Smooth muscle cell (in vitro differentiated cells): ENCODE results near the gene LUZP1. TPM values are rescaled to one million over a fixed set of nuclear protein-coding genes. Genes with fewer than 3 reads are reported as not detected.

Experiments used
- DNase-seq: peaks from one replicate; lab custom pipeline; 2025; ENCODE audit not compliant: unreplicated experiment; lab: John Stamatoyannopoulos, UW
- H2AFZ ChIP-seq: fragments of 200-600 bp; sonication (generic); 2 replicates; pipeline ENCODE4 v1.6.0; 2016; ENCODE audit warnings: antibody characterized with exemption, low read depth, mild to moderate bottlenecking
- H3F3A ChIP-seq: fragments of 200-600 bp; sonication (generic); 2 replicates; pipeline ENCODE4 v1.6.0; 2017; ENCODE audit warnings: antibody characterized with exemption, low read depth
- H3K27ac ChIP-seq: fragments of 200-600 bp; sonication (generic); 2 replicates; pipeline ENCODE4 v1.5.1; 2016; ENCODE audit warnings: low read depth, mild to moderate bottlenecking
- H3K27me3 ChIP-seq: fragments of 200-600 bp; sonication (generic); 2 replicates; pipeline ENCODE4 v1.6.1; 2016; ENCODE audit warnings: low read depth, mild to moderate bottlenecking
- H3K36me3 ChIP-seq: fragments of 200-600 bp; sonication (generic); 2 replicates; pipeline ENCODE4 v1.5.1; 2016; ENCODE audit warnings: low read depth
- H3K4me1 ChIP-seq: fragments of 200-600 bp; sonication (generic); 2 replicates; pipeline ENCODE4 v1.5.1; 2016; ENCODE audit warnings: low read depth
- H3K4me2 ChIP-seq: fragments of 200-600 bp; sonication (generic); 2 replicates; pipeline ENCODE4 v1.6.0; 2016; ENCODE audit warnings: mild to moderate bottlenecking
- H3K4me3 ChIP-seq: fragments of 200-600 bp; sonication (generic); 2 replicates; pipeline ENCODE4 v1.5.1; 2016; ENCODE audit warnings: mild to moderate bottlenecking
- H3K79me2 ChIP-seq: fragments of 200-600 bp; sonication (generic); 2 replicates; pipeline ENCODE4 v1.6.0; 2016; ENCODE audit warnings: low read depth, mild to moderate bottlenecking
- H3K9ac ChIP-seq: fragments of 200-600 bp; sonication (generic); 2 replicates; pipeline ENCODE4 v1.6.0; 2016; ENCODE audit warnings: low read depth
- H3K9me3 ChIP-seq: fragments of 200-600 bp; sonication (generic); replicated peaks from 2 replicates; pipeline ENCODE4 v1.5.1; 2016; ENCODE audit warnings: low read depth
- H4K20me1 ChIP-seq: fragments of 200-600 bp; sonication (generic); 2 replicates; pipeline ENCODE4 v1.6.0; 2016; ENCODE audit warnings: low read depth
- WGBS: methylation state at CpG from one replicate; pipeline ENCODE4 v1.1.7; 2016; ENCODE audit warnings: low lambda C conversion rate; 5-methylcytosine and 5-hydroxymethylcytosine counted together
- polyA plus RNA-seq: library from polyadenylated mRNA; unstranded; fragments of >200 nt; fragmentation: Nextera tagmentation; extraction: Ambion mirVana; gene quantifications from 2 replicates; pipeline ENCODE4 v1.2.1, GENCODE V29; 2016
- total RNA-seq: library from RNA; depleted of rRNA; stranded (reverse); fragments of >200 nt; gene quantifications from 2 replicates; pipeline ENCODE4 v1.2.3, GENCODE V29; 2014
- TF ChIP-seq, protein P1 (sequence below): fragments of 200-600 bp; sonication (generic); IDR thresholded peaks from 2 replicates; pipeline ENCODE4 v1.5.1; 2017; ENCODE audit warnings: borderline replicate concordance, mild to moderate bottlenecking, antibody characterized with exemption; ENCODE audit not compliant: insufficient read depth, poor library complexity, severe bottlenecking

Gene LUZP1
- total and polyA plus RNA-seq, 2 experiments from 2014 or later, result 29.2 to 39.2 TPM

DNA sequence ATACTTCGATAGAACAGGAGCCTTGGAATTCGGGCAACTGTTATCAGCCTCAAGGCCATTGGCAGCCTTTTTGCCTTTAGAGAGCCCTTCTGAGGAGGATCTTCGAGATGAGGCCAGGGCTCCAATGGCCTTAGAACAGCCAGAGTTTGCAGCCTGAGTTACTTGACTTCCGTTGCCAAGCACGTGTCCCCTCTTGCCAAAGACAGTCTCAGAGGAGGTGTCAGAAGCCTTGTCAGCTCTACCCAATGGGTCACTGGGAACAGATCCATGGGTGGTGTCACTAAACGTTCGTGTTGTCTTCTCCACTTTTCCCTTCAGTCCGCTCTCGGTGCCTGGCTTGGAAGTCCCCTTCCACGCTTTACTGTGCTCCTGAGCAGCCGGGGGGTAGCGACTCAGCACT is 76.2 kb downstream of the LUZP1 start:
- TF ChIP-seq, protein P1, sequence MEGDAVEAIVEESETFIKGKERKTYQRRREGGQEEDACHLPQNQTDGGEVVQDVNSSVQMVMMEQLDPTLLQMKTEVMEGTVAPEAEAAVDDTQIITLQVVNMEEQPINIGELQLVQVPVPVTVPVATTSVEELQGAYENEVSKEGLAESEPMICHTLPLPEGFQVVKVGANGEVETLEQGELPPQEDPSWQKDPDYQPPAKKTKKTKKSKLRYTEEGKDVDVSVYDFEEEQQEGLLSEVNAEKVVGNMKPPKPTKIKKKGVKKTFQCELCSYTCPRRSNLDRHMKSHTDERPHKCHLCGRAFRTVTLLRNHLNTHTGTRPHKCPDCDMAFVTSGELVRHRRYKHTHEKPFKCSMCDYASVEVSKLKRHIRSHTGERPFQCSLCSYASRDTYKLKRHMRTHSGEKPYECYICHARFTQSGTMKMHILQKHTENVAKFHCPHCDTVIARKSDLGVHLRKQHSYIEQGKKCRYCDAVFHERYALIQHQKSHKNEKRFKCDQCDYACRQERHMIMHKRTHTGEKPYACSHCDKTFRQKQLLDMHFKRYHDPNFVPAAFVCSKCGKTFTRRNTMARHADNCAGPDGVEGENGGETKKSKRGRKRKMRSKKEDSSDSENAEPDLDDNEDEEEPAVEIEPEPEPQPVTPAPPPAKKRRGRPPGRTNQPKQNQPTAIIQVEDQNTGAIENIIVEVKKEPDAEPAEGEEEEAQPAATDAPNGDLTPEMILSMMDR, result no peak
- no peak for DNase-seq
- Histone ChIP-seq H3K79me2 (peaks cover 24% of the 10 kb centered on the region), H3K9me3 (no peaks in the 10 kb centered on the region), H3K4me1 (no peaks in the 10 kb centered on the region), H3K36me3 (peaks cover 15% of the 10 kb centered on the region), H3K4me3 (no peak overlapping the region), H3K27me3 (no peaks in the 10 kb centered on the region), H3K4me2 (no peak overlapping the region), H3F3A (no peaks in the 10 kb centered on the region), H3K9ac (no peak overlapping the region), H4K20me1 (peaks cover 92% of the 10 kb centered on the region), H2AFZ (no peak overlapping the region), H3K27ac (no peak overlapping the region)
- 88% methylated on average over 12 of the region's 12 CpGs for WGBS

DNA sequence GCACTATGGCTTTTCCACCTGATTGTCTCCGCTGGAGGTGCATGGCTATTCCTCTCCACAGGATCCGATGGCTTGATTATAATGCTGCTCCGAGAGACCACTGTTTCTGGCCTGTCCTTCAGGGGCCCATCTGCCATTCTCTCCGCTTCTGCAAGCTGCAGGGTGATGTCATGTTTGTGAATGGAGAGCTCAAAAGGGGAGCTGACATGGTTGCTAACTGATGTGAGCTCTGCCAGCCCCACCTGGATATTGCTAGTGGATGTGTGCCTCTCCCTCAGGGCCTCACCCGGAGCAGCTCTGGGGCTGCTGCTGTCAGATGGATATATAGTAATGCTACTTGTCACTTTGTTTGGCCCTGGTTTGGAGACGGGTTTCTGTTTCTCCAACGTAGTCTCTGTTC is 77.1 kb downstream of the LUZP1 start:
- Histone ChIP-seq H3K4me1 (no peaks in the 10 kb centered on the region), H3K9ac (no peak overlapping the region), H3K4me3 (no peak overlapping the region), H3K4me2 (no peak overlapping the region), H3K27me3 (no peaks in the 10 kb centered on the region), H3K27ac (no peak overlapping the region), H2AFZ (no peak overlapping the region), H3K36me3 (peaks cover 21% of the 10 kb centered on the region), H4K20me1 (peaks cover 92% of the 10 kb centered on the region), H3F3A (peaks cover 5% of the 10 kb centered on the region), H3K79me2 (peaks cover 16% of the 10 kb centered on the region), H3K9me3 (no peaks in the 10 kb centered on the region)
- no peak for DNase-seq
- 95% methylated on average over 7 of the region's 7 CpGs for WGBS
- TF ChIP-seq, protein P1, result no peak

DNA sequence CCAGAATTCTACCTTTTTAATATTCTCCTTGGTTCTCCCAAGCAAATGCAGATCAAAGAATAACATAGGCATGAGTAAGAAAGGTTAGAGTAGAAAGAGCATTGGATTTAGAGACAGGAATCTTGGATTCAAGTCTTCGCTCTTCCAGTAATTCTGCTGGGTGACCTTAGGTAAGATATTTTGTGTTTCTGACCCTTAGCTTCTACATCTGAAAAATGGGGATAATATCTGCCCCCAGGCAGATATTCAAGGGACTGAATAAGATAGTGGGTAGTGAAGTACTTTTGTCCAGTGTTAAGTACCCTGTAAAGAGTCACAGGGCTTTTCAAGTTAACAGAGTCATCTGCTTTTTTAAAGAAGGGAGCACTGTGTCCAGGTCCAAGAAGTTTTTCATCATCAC is 78.6 kb downstream of the LUZP1 start:
- H3K9ac ChIP-seq, result no peak overlapping the region
- peaks cover under 1% of the 10 kb centered on the region for H3K79me2 ChIP-seq
- peaks cover 8% of the 10 kb centered on the region for H3F3A ChIP-seq
- no peaks in the 10 kb centered on the region for H3K27me3 ChIP-seq
- H3K4me2 ChIP-seq, result no peak overlapping the region
- peaks cover 21% of the 10 kb centered on the region for H3K36me3 ChIP-seq
- 94% methylated on average over 1 of the region's 1 CpG for WGBS
- H3K27ac ChIP-seq, result no peak overlapping the region
- no peaks in the 10 kb centered on the region for H3K4me1 ChIP-seq
- no peak overlapping the region for H3K4me3 ChIP-seq
- TF ChIP-seq, protein P1, result no peak
- no peaks in the 10 kb centered on the region for H3K9me3 ChIP-seq
- H2AFZ ChIP-seq, result no peak overlapping the region
- H4K20me1 ChIP-seq, result peaks cover 92% of the 10 kb centered on the region
- DNase-seq, result no peak

DNA sequence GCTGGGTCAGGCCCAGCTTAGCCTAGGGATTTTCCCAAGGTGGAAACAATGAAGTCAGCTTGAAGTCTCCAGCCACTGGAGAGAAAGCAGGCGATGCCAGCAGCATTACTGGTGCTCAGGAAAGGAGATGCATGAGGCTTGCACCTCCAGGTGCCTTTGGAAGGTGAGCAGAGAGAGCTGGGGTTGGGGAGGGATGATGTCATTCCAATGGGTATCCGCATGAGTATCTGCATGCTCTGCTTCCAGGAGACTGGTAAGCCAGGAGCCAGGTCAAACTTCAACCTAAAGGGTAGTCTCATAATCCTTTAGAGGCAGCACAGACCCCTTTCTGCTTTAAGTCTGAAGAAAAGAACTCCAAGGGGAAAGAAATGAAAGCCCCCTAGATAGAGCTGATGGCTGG is 80.6 kb downstream of the LUZP1 start:
- Histone ChIP-seq H3K9me3 (no peaks in the 10 kb centered on the region), H3K4me1 (no peaks in the 10 kb centered on the region), H3K79me2 (no peaks in the 10 kb centered on the region), H3K27ac (no peak overlapping the region), H3K4me2 (no peak overlapping the region), H3K27me3 (no peaks in the 10 kb centered on the region), H3K36me3 (peaks cover 14% of the 10 kb centered on the region), H3K9ac (no peak overlapping the region), H3K4me3 (no peak overlapping the region), H4K20me1 (peaks cover 96% of the 10 kb centered on the region), H2AFZ (no peak overlapping the region), H3F3A (peaks cover 12% of the 10 kb centered on the region)
- WGBS, result 92% methylated on average over 2 of the region's 2 CpGs
- TF ChIP-seq, protein P1, result no peak
- DNase-seq, result no peak
